A673 (cell line): ENCODE measurements around the gene CAPN5. TPM values are rescaled to one million over a fixed set of nuclear protein-coding genes. Genes with fewer than 3 reads are reported as not detected.

Source experiments
- BruUV-seq: library from RNA; stranded (reverse); fragments of 400-500 nt; replicated peaks from 2 replicates; lab custom pipeline; 2021; lab: Mats Ljungman, UMichigan
- CTCF ChIA-PET: fragments of 300-600 bp; sonication (Branson Sonifier 250); formaldehyde crosslinking; loops from one replicate; lab custom pipeline; 2022; ENCODE audit warnings: antibody characterized with exemption; lab: Charles Lee
- POLR2A ChIA-PET: fragments of 300-600 bp; sonication (Branson Sonifier 250); formaldehyde crosslinking; loops from one replicate; lab custom pipeline; 2022; ENCODE audit warnings: antibody characterized with exemption; ENCODE audit not compliant: low non-redundant PET; lab: Charles Lee
- DNase-seq: peaks from one replicate; pipeline ENCODE4 v3.0.0-alpha.2; 2015; ENCODE audit warnings: low spot score
- H3K27ac ChIP-seq: fragments of 200-600 bp; sonication (generic); 2 replicates; pipeline ENCODE4 v1.5.1; 2016; ENCODE audit warnings: mixed run types, low read depth, mild to moderate bottlenecking, mixed read lengths, antibody characterized with exemption, low read length; ENCODE audit not compliant: poor library complexity, severe bottlenecking
- H3K27me3 ChIP-seq: fragments of 200-600 bp; sonication (generic); replicated peaks from 2 replicates; pipeline ENCODE4 v1.6.1; 2017; ENCODE audit warnings: mixed run types, low read depth, mild to moderate bottlenecking, mixed read lengths, antibody characterized with exemption, low read length; ENCODE audit not compliant: insufficient read depth, poor library complexity
- H3K36me3 ChIP-seq: fragments of 200-600 bp; sonication (generic); 2 replicates; pipeline ENCODE4 v1.6.1; 2016; ENCODE audit warnings: mixed run types, mild to moderate bottlenecking, mixed read lengths, antibody characterized with exemption, low read length; ENCODE audit not compliant: insufficient read depth, poor library complexity, severe bottlenecking
- H3K4me1 ChIP-seq: fragments of 200-600 bp; sonication (generic); 2 replicates; pipeline ENCODE4 v1.6.1; 2017; ENCODE audit warnings: mixed run types, mild to moderate bottlenecking, mixed read lengths, antibody characterized with exemption, low read length; ENCODE audit not compliant: insufficient read depth, poor library complexity, severe bottlenecking
- H3K4me3 ChIP-seq: fragments of 200-600 bp; sonication (generic); 2 replicates; pipeline ENCODE4 v1.5.1; 2016; ENCODE audit warnings: low read depth, mixed run types, mild to moderate bottlenecking, mixed read lengths, low read length; ENCODE audit not compliant: poor library complexity, severe bottlenecking
- H3K9me3 ChIP-seq: fragments of 200-600 bp; sonication (generic); 2 replicates; pipeline ENCODE4 v1.6.1; 2016; ENCODE audit warnings: mixed run types, low read depth, mild to moderate bottlenecking, mixed read lengths, antibody characterized with exemption, low read length; ENCODE audit not compliant: poor library complexity, severe bottlenecking
- EZH2 ChIP-seq: fragments of 200-600 bp; sonication (generic); IDR thresholded peaks from 2 replicates; pipeline ENCODE4 v1.6.1; 2017; ENCODE audit warnings: borderline replicate concordance, low read depth, mild to moderate bottlenecking, mixed read lengths, antibody characterized with exemption, low read length; ENCODE audit not compliant: poor library complexity, severe bottlenecking
- intact Hi-C: fragments of 100-400 bp; cut with micrococcal nuclease; formaldehyde crosslinking; loops from one replicate; pipeline ENCODE4 v1.10.0; 2022; ENCODE audit not compliant: unreplicated experiment
- total RNA-seq: library from RNA; stranded (reverse); gene quantifications from 2 replicates; pipeline ENCODE4 v1.2.3, GENCODE V29; 2021
- TF ChIP-seq, protein P1 (sequence below): fragments of 300-800, 200-600 bp; sonication (generic); conservative IDR thresholded peaks from 2 replicates; pipeline ENCODE4 v1.5.1; 2017; ENCODE audit warnings: low read depth, mild to moderate bottlenecking, antibody characterized with exemption, low read length, moderate library complexity, mixed read lengths

Gene CAPN5
- total RNA-seq, 1 experiment from 2014 or later: 4.3 TPM

DNA sequence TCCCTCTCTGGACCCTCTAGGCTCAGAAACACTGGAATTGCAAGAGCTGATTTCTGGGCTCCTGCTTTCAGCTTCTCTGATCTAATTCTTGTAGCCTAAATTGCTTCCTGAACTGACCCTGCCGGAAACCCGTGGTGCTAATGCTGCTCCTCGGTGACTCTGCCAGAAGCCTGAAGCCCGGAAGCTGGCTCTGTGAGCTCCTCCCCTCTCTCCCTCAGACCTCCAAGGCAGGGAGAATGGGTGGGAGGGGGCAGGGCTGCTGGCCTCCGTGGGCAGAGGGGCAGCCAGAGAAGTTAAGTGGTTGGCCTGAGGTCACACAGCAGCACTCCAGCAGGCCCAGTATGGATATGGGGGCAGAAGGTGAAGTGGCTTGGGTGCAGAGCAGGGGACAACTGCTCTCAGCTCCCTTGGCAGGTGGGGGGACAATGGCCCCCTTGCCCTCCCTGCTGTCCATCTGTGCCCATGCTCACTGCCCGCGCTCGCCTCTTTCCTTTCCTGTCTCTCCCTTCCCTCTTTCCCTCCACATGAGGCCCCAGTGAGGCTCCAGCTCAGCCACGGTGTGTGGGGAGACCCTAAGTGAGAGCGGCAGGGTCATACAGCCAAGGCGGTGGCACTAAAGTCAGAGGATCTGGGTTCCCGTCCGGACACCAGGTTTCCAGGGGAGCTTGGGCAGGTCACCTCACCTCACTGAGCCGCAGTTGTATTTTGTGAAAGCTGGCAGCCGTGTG, 16.2 kb downstream of the CAPN5 start:
- TF ChIP-seq, protein P1, sequence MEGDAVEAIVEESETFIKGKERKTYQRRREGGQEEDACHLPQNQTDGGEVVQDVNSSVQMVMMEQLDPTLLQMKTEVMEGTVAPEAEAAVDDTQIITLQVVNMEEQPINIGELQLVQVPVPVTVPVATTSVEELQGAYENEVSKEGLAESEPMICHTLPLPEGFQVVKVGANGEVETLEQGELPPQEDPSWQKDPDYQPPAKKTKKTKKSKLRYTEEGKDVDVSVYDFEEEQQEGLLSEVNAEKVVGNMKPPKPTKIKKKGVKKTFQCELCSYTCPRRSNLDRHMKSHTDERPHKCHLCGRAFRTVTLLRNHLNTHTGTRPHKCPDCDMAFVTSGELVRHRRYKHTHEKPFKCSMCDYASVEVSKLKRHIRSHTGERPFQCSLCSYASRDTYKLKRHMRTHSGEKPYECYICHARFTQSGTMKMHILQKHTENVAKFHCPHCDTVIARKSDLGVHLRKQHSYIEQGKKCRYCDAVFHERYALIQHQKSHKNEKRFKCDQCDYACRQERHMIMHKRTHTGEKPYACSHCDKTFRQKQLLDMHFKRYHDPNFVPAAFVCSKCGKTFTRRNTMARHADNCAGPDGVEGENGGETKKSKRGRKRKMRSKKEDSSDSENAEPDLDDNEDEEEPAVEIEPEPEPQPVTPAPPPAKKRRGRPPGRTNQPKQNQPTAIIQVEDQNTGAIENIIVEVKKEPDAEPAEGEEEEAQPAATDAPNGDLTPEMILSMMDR: no peak
- TF ChIP-seq EZH2: no peak
- Histone ChIP-seq H3K4me1 (no peaks in the 10 kb centered on the region), H3K27ac (no peak overlapping the region), H3K9me3 (no peaks in the 10 kb centered on the region), H3K4me3 (no peak overlapping the region), H3K27me3 (no peaks in the 10 kb centered on the region), H3K36me3 (no peaks in the 10 kb centered on the region)
- BruUV-seq: no TSS peak
- ChIA-PET CTCF (interaction anchor here (0.8 kb wide), 1 partner anchor 8 kb away, joined by 4 read pairs; no protein-coding TSS in a partner anchor), POLR2A (interaction anchor here (0.6 kb wide), 1 partner anchor 521 kb away, joined by 4 read pairs; no protein-coding TSS in a partner anchor)
- DNase-seq: peak; percentile 41
- intact Hi-C loops: no loop called here

GRCh38 chr11:77083566-77084245, 16.9 kb downstream of the CAPN5 start:
- no peak for TF ChIP-seq EZH2
- TF ChIP-seq, protein P1: no peak
- no peaks in the 10 kb centered on the region for H3K9me3 ChIP-seq
- intact Hi-C loops: no loop called here
- POLR2A ChIA-PET: no interaction called here
- H3K4me1 ChIP-seq: no peaks in the 10 kb centered on the region
- no TSS peak for BruUV-seq
- CTCF ChIA-PET: no interaction called here
- H3K36me3 ChIP-seq: no peaks in the 10 kb centered on the region
- DNase-seq: no peak
- H3K4me3 ChIP-seq: no peak overlapping the region
- H3K27ac ChIP-seq: no peak overlapping the region
- no peaks in the 10 kb centered on the region for H3K27me3 ChIP-seq

- Histone ChIP-seq H3K9me3 (no peaks in the 10 kb centered on the region), H3K4me1 (no peaks in the 10 kb centered on the region), H3K4me3 (no peak overlapping the region), H3K36me3 (no peaks in the 10 kb centered on the region), H3K27me3 (no peaks in the 10 kb centered on the region), H3K27ac (no peak overlapping the region)
- TF ChIP-seq, protein P1: no peak
- TF ChIP-seq EZH2: no peak
- intact Hi-C loops: no loop called here
- POLR2A ChIA-PET: no interaction called here
- DNase-seq: no peak
- CTCF ChIA-PET: no interaction called here
- no TSS peak for BruUV-seq
These were observed 17.9 kb downstream of the CAPN5 start for GRCh38 chr11:77084581-77085191.
